Lower lobe of right lung (tissue), 2 donors: Measurements from ENCODE around the gene CHD1L. TPM values are rescaled to one million over a fixed set of nuclear protein-coding genes. Genes with fewer than 3 reads are reported as not detected.
"Not testable (repeated sequence)": the region's sequence is repeated elsewhere in the genome, so short reads cannot be mapped to it uniquely, and the experiment has no call there.

Experiments used
- ATAC-seq, 2 donors: fragments of 200-7000 bp; cut with Tn5 transposase; one replicate each; pipeline ENCODE4 v1.9.1; 2020 to 2022; ENCODE audit warnings: mild to moderate bottlenecking in 2 of 2, moderate library complexity in 2 of 2
- DNase-seq: peaks from one replicate; pipeline ENCODE4 v3.0.0-alpha.2; 2020
- H3K27ac ChIP-seq: fragments of 200-600 bp; one replicate; pipeline ENCODE4 v1.8.0; 2022
- H3K27me3 ChIP-seq: fragments of 200-600 bp; one replicate; pipeline ENCODE4 v1.8.0; 2022; ENCODE audit warnings: low read depth
- H3K36me3 ChIP-seq: fragments of 200-600 bp; one replicate; pipeline ENCODE4 v1.8.0; 2022; ENCODE audit warnings: mild to moderate bottlenecking
- H3K4me1 ChIP-seq: fragments of 200-600 bp; one replicate; pipeline ENCODE4 v1.8.0; 2022
- H3K4me3 ChIP-seq: fragments of 200-600 bp; one replicate; pipeline ENCODE4 v1.8.0; 2022; ENCODE audit warnings: mild to moderate bottlenecking
- H3K9me3 ChIP-seq: fragments of 200-600 bp; one replicate; pipeline ENCODE4 v1.8.0; 2022
- CTCF ChIP-seq: fragments of 200-600 bp; IDR thresholded peaks from one replicate; pipeline ENCODE4 v1.8.0; 2022; ENCODE audit warnings: antibody characterized with exemption, mild to moderate bottlenecking
- intact Hi-C: fragments of 100-400 bp; cut with DNase I; formaldehyde crosslinking; loops from one replicate; pipeline ENCODE4 v1.11.0; 2022
- long read RNA-seq: library from polyadenylated mRNA; unstranded; transcript quantifications from one replicate; pipeline ENCODE4 v2.0.0, GENCODE V29; 2021
- total RNA-seq: library from RNA; stranded (reverse); fragmentation: NEBNext Ultra II Directional; extraction: Animal tissue kit (Norgen Biotek cat#: 25700); gene quantifications from one replicate; pipeline ENCODE4 v1.2.1, GENCODE V29; 2021
- donor health status: DM: no; HTN: yes; CAD: no; lungs with severe emphysema.

Gene CHD1L
- total RNA-seq, result 34.1 TPM
- long read RNA-seq, transcript CHD1L-209 (6 exons, 662 nt), result minor isoform, 6 of 93 reads
- long read RNA-seq, transcript CHD1L-202 (23 exons, 2,967 nt), result major isoform, 50 of 93 reads
- long read RNA-seq, partial matches to known transcripts, result 11 of 93 reads
- long read RNA-seq, other reads (novel, unspliced or antisense), result 23 of 93 reads

DNA sequence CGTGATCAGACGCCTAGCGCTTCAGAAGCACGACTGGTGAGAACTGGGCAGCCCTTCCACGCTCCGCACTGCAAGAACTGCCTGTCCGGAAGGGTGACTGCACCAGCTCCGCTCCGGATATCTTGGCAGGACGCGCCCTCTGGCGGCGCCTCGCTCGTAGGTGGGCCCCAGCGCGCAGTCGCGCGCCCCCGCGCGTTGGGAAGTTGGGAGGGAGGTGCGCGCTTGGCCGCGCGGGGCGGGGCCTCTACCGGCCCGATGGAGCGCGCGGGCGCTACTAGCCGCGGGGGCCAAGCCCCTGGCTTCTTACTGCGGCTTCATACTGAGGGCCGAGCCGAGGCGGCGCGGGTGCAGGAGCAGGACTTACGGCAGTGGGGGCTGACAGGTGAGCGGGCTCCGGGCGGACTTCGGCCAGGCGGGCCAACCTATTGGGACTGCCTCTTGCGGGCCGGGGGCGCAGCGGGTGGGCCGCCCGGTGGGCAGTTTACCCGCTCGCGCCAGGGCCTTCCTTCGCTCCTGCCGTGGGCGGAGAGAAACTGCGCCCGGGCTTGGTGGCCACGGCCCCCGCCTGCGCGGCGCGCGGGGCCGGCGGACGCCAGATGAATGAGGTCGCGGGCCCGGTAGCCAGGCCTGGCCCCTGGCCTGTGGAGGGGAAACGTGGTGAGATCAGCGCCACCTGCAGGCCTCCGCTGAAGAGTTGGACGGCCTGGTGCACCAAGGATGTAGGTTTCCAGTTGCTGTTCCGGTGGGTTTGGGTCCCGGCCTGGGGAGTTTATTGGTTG, at the start of gene CHD1L:
TSS of gene CHD1L (plus strand) at position 236 of the 779 bp plus-strand sequence. CDS start at position 256, 20 bp downstream.
- peak within 1 kb of the TSS; percentile 91 for H3K4me3 ChIP-seq
- H3K27me3 ChIP-seq, result no peaks in the 10 kb centered on the region
- intact Hi-C loops, result loop anchor here (10.0 kb wide), 1 partner anchor 68 kb away; the partner anchor contains the start of gene PRKAB2
- peak within 1 kb of the TSS; percentile 88 for H3K27ac ChIP-seq
- ATAC-seq, result peak; percentile 96 to 99
- H3K9me3 ChIP-seq, result no peaks in the 10 kb centered on the region
- H3K4me1 ChIP-seq, result peaks cover 43% of the 10 kb centered on the region
- peak; percentile 98 for DNase-seq
- no peaks in the 10 kb centered on the region for H3K36me3 ChIP-seq
- peak; percentile 85 for TF ChIP-seq CTCF

DNA sequence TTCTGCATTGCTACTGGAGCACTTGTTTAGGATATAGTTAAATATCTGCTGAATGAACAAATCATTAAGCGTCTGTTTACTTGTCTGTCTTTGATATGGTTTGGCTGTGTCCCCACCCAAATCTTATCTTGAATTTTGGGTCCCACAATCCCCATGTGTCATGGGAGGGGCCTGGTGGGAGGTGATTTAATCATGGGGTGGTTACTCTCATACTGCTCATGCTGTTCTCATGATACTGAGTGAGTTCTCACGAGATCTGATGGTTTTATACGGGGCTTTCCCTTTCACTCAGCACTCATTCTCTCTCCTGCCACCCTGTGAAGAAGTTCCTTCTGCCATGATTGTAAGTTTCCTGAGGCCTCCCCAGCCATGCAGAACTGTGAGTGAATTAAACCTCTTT, 45.2 kb upstream of the CHD1L start:
- H3K27me3 ChIP-seq, H3K9me3 ChIP-seq, intact Hi-C loops, H3K36me3 ChIP-seq, H3K4me1 ChIP-seq, H3K4me3 ChIP-seq, H3K27ac ChIP-seq, DNase-seq: not testable (repeated sequence)
- ATAC-seq, result peak in 1 of 2 donors; percentile 36

DNA sequence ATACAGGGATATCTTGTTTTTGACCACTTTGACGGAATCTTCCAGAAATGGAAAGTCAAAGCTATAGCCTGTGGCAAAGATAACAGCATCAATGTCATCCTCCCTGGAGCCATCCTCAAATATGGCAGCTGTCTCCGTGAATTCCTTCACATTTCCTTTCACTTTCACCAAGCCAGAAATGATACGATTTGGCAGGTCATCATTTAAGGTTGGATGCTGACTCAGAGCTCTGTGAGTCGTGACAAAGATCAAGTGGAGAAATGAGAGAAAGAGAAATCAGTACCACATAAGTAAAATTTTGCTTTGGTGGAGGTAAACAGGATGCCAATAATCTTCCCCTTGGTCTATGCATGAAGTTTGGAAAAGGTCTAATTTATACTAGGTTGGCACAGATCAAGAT, 41.2 kb upstream of the CHD1L start:
- no peak for DNase-seq
- H3K4me3 ChIP-seq, result no peak overlapping the region
- no peak for ATAC-seq
- H3K27me3 ChIP-seq, result no peaks in the 10 kb centered on the region
- no peak overlapping the region for H3K27ac ChIP-seq
- H3K9me3 ChIP-seq, result no peaks in the 10 kb centered on the region
- TF ChIP-seq CTCF, result no peak
- H3K4me1 ChIP-seq, result no peaks in the 10 kb centered on the region
- intact Hi-C loops, result no loop called here
- no peaks in the 10 kb centered on the region for H3K36me3 ChIP-seq

DNA sequence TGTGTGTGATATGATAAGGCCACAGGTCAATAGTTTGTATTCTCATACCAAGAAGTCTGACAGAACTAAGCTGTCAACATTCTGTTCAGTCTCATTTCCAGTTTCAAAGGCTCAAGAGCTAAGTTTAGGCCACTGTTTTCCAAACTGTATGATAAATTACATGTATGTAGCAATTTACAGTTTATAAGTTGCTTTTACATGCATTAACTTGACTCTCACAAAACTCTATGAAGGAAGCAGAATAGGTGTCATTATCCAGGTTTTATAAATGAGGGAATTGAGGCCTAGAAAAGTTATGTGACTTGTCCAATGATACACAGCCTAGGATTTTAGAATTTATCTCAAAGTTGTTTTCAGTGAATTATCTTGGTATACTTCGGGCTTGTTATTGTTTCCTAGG, 40.7 kb upstream of the CHD1L start:
- Histone ChIP-seq H3K9me3 (no peaks in the 10 kb centered on the region), H3K4me1 (no peaks in the 10 kb centered on the region), H3K36me3 (peaks cover under 1% of the 10 kb centered on the region), H3K4me3 (no peak overlapping the region), H3K27ac (no peak overlapping the region), H3K27me3 (no peaks in the 10 kb centered on the region)
- TF ChIP-seq CTCF, result no peak
- intact Hi-C loops, result no loop called here
- DNase-seq, result no peak
- no peak for ATAC-seq

GRCh38 chr1:147202576-147202975, 39.9 kb upstream of the CHD1L start:
- DNase-seq (no peak), ATAC-seq (no peak)
- no peak overlapping the region for H3K27ac ChIP-seq
- intact Hi-C loops, result no loop called here
- H3K4me3 ChIP-seq, result no peak overlapping the region
- no peaks in the 10 kb centered on the region for H3K27me3 ChIP-seq
- TF ChIP-seq CTCF, result no peak
- H3K4me1 ChIP-seq, result no peaks in the 10 kb centered on the region
- H3K9me3 ChIP-seq, result no peaks in the 10 kb centered on the region
- H3K36me3 ChIP-seq, result peaks cover 9% of the 10 kb centered on the region

DNA sequence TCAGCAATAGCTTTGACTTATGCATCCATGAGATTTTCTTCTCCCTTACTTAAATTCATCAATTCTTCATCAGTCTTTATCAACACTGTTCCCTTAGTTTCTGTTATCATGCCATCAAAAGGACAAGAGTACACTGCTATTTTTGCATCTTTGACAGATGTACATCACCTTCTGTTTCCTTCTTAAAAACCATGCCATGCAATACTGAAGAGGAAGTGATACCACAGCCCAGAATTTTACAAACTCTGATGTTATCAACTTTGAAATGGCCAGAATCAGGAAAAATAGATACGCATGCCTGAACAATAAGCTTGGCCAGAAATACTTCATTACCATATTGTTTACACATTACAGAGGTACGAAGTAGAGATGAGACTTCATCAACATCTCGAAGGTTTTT, 38.4 kb upstream of the CHD1L start:
- ATAC-seq (no peak), DNase-seq (no peak)
- no peak for TF ChIP-seq CTCF
- H3K27ac ChIP-seq, result no peak overlapping the region
- peaks cover 22% of the 10 kb centered on the region for H3K36me3 ChIP-seq
- H3K4me1 ChIP-seq, result no peaks in the 10 kb centered on the region
- H3K9me3 ChIP-seq, result no peaks in the 10 kb centered on the region
- H3K27me3 ChIP-seq, result no peaks in the 10 kb centered on the region
- no peak overlapping the region for H3K4me3 ChIP-seq
- intact Hi-C loops, result no loop called here
